IPS-20b (cell line): ENCODE results near the gene CPEB4.

Experiments used
- H3K27ac ChIP-seq: one replicate; pipeline ENCODE4 v1.5.1; 2013; ENCODE audit warnings: low read length
- H3K27me3 ChIP-seq: 2 replicates; pipeline ENCODE4 v1.6.1; 2013; ENCODE audit warnings: mild to moderate bottlenecking, low read length, inconsistent platforms; ENCODE audit not compliant: insufficient read depth
- H3K36me3 ChIP-seq: 2 replicates; pipeline ENCODE4 v1.6.1; 2013; ENCODE audit warnings: low read depth, mild to moderate bottlenecking, inconsistent platforms, low read length, moderate library complexity; ENCODE audit not compliant: insufficient read depth
- H3K4me1 ChIP-seq: 2 replicates; pipeline ENCODE4 v1.6.1; 2013; ENCODE audit warnings: mild to moderate bottlenecking, control low read depth, inconsistent platforms, low read length, moderate library complexity; ENCODE audit not compliant: insufficient read depth
- H3K4me3 ChIP-seq: 2 replicates; pipeline ENCODE4 v1.5.1; 2013; ENCODE audit warnings: mild to moderate bottlenecking, low read length, inconsistent platforms
- H3K9ac ChIP-seq: 2 replicates; pipeline ENCODE4 v1.6.1; 2013; ENCODE audit warnings: low read depth, mild to moderate bottlenecking, inconsistent platforms, low read length, moderate library complexity
- H3K9me3 ChIP-seq: 2 replicates; pipeline ENCODE4 v1.6.1; 2013; ENCODE audit warnings: mild to moderate bottlenecking, low read depth, low read length, inconsistent platforms; ENCODE audit not compliant: insufficient read depth

The CPEB4 gene

GRCh38 chr5:173963867-173964441, 75.8 kb downstream of the CPEB4 start:
- Histone ChIP-seq H3K4me1 (peaks cover 20% of the 10 kb centered on the region), H3K4me3 (peak overlapping the region; percentile 54), H3K36me3 (no peaks in the 10 kb centered on the region), H3K9ac (peak overlapping the region; percentile 90), H3K27me3 (no peaks in the 10 kb centered on the region), H3K27ac (peak overlapping the region; percentile 95), H3K9me3 (no peaks in the 10 kb centered on the region)

GRCh38 chr5:173964506-173964905, 76.4 kb downstream of the CPEB4 start:
- H3K4me1 ChIP-seq, result peaks cover 23% of the 10 kb centered on the region
- H3K36me3 ChIP-seq, result no peaks in the 10 kb centered on the region
- H3K27ac ChIP-seq, result no peak overlapping the region
- no peaks in the 10 kb centered on the region for H3K9me3 ChIP-seq
- H3K4me3 ChIP-seq, result peak overlapping the region; percentile 36; the same call in 1 of the 2 replicates
- no peaks in the 10 kb centered on the region for H3K27me3 ChIP-seq
- H3K9ac ChIP-seq, result no peak overlapping the region; the same call in 1 of the 2 replicates

GRCh38 chr5:173967241-173967640, 79.1 kb downstream of the CPEB4 start:
- Histone ChIP-seq H3K9ac (no peak overlapping the region), H3K36me3 (no peaks in the 10 kb centered on the region), H3K4me1 (peaks cover 37% of the 10 kb centered on the region), H3K27ac (no peak overlapping the region), H3K9me3 (no peaks in the 10 kb centered on the region), H3K27me3 (no peaks in the 10 kb centered on the region), H3K4me3 (no peak overlapping the region)

- no peaks in the 10 kb centered on the region for H3K27me3 ChIP-seq
- no peaks in the 10 kb centered on the region for H3K36me3 ChIP-seq
- H3K4me1 ChIP-seq, result peaks cover 26% of the 10 kb centered on the region
- H3K27ac ChIP-seq, result no peak overlapping the region
- H3K9me3 ChIP-seq, result no peaks in the 10 kb centered on the region
- no peak overlapping the region for H3K9ac ChIP-seq
- no peak overlapping the region for H3K4me3 ChIP-seq
Observed at GRCh38 chr5:173968154-173968797, 80.1 kb downstream of the CPEB4 start.

GRCh38 chr5:173969167-173970049, 81.3 kb downstream of the CPEB4 start:
- Histone ChIP-seq H3K27ac (no peak overlapping the region), H3K9me3 (no peaks in the 10 kb centered on the region)

GRCh38 chr5:173970878-173971650, 82.9 kb downstream of the CPEB4 start:
- H3K4me1 ChIP-seq, result peaks cover 28% of the 10 kb centered on the region
- no peaks in the 10 kb centered on the region for H3K27me3 ChIP-seq
- no peak overlapping the region; the same call in 1 of the 2 replicates for H3K9ac ChIP-seq
- no peak overlapping the region for H3K4me3 ChIP-seq
- no peak overlapping the region for H3K27ac ChIP-seq
- H3K36me3 ChIP-seq, result no peaks in the 10 kb centered on the region
- H3K9me3 ChIP-seq, result no peaks in the 10 kb centered on the region

More at GRCh38 chr5:173969167-173970049, 81.3 kb downstream of the CPEB4 start:
- peaks cover 28% of the 10 kb centered on the region for H3K4me1 ChIP-seq
- no peak overlapping the region for H3K4me3 ChIP-seq
- H3K9ac ChIP-seq, result peak overlapping the region; percentile 18; the same call in 1 of the 2 replicates
- no peaks in the 10 kb centered on the region for H3K27me3 ChIP-seq
- H3K36me3 ChIP-seq, result no peaks in the 10 kb centered on the region

- Histone ChIP-seq H3K4me1 (peaks cover 28% of the 10 kb centered on the region), H3K27me3 (no peaks in the 10 kb centered on the region), H3K4me3 (no peak overlapping the region), H3K9me3 (no peaks in the 10 kb centered on the region), H3K36me3 (no peaks in the 10 kb centered on the region), H3K27ac (no peak overlapping the region), H3K9ac (no peak overlapping the region; the same call in 1 of the 2 replicates)
Observed at GRCh38 chr5:173971681-173972345, 83.7 kb downstream of the CPEB4 start.

GRCh38 chr5:173972607-173972924, 84.4 kb downstream of the CPEB4 start:
- peak overlapping the region; percentile 64; the same call in 1 of the 2 replicates for H3K4me3 ChIP-seq
- no peaks in the 10 kb centered on the region for H3K36me3 ChIP-seq
- no peaks in the 10 kb centered on the region for H3K27me3 ChIP-seq
- peak overlapping the region; percentile 75; the same call in 1 of the 2 replicates for H3K9ac ChIP-seq
- H3K27ac ChIP-seq, result peak overlapping the region; percentile 34
- peaks cover 28% of the 10 kb centered on the region for H3K4me1 ChIP-seq
- no peaks in the 10 kb centered on the region for H3K9me3 ChIP-seq

- no peaks in the 10 kb centered on the region for H3K27me3 ChIP-seq
- H3K27ac ChIP-seq, result peak overlapping the region; percentile 34
- peak overlapping the region; percentile 64 for H3K4me3 ChIP-seq
- no peaks in the 10 kb centered on the region for H3K36me3 ChIP-seq
- peak overlapping the region; percentile 75 for H3K9ac ChIP-seq
- H3K9me3 ChIP-seq, result no peaks in the 10 kb centered on the region
- H3K4me1 ChIP-seq, result peaks cover 28% of the 10 kb centered on the region
Observed at GRCh38 chr5:173972925-173973615, 84.9 kb downstream of the CPEB4 start.

GRCh38 chr5:173973616-173973969, 85.4 kb downstream of the CPEB4 start:
- Histone ChIP-seq H3K4me1 (peaks cover 25% of the 10 kb centered on the region), H3K27ac (no peak overlapping the region)

More at GRCh38 chr5:173973616-173973969, 85.4 kb downstream of the CPEB4 start:
- H3K9me3 ChIP-seq, result no peaks in the 10 kb centered on the region
- no peaks in the 10 kb centered on the region for H3K27me3 ChIP-seq
- H3K9ac ChIP-seq, result peak overlapping the region; percentile 75; the same call in 1 of the 2 replicates
- H3K4me3 ChIP-seq, result peak overlapping the region; percentile 64
- no peaks in the 10 kb centered on the region for H3K36me3 ChIP-seq
